Smooth muscle cell (in vitro differentiated cells): ENCODE data around the gene DAAM2. TPM values are rescaled to one million over a fixed set of nuclear protein-coding genes. Genes with fewer than 3 reads are reported as not detected.

Source experiments
- DNase-seq: peaks from one replicate; lab custom pipeline; 2025; ENCODE audit not compliant: unreplicated experiment; lab: John Stamatoyannopoulos, UW
- H2AFZ ChIP-seq: fragments of 200-600 bp; sonication (generic); 2 replicates; pipeline ENCODE4 v1.6.0; 2016; ENCODE audit warnings: antibody characterized with exemption, low read depth, mild to moderate bottlenecking
- H3F3A ChIP-seq: fragments of 200-600 bp; sonication (generic); 2 replicates; pipeline ENCODE4 v1.6.0; 2017; ENCODE audit warnings: antibody characterized with exemption, low read depth
- H3K27ac ChIP-seq: fragments of 200-600 bp; sonication (generic); 2 replicates; pipeline ENCODE4 v1.5.1; 2016; ENCODE audit warnings: low read depth, mild to moderate bottlenecking
- H3K27me3 ChIP-seq: fragments of 200-600 bp; sonication (generic); 2 replicates; pipeline ENCODE4 v1.6.1; 2016; ENCODE audit warnings: low read depth, mild to moderate bottlenecking
- H3K36me3 ChIP-seq: fragments of 200-600 bp; sonication (generic); 2 replicates; pipeline ENCODE4 v1.5.1; 2016; ENCODE audit warnings: low read depth
- H3K4me1 ChIP-seq: fragments of 200-600 bp; sonication (generic); 2 replicates; pipeline ENCODE4 v1.5.1; 2016; ENCODE audit warnings: low read depth
- H3K4me2 ChIP-seq: fragments of 200-600 bp; sonication (generic); 2 replicates; pipeline ENCODE4 v1.6.0; 2016; ENCODE audit warnings: mild to moderate bottlenecking
- H3K4me3 ChIP-seq: fragments of 200-600 bp; sonication (generic); 2 replicates; pipeline ENCODE4 v1.5.1; 2016; ENCODE audit warnings: mild to moderate bottlenecking
- H3K79me2 ChIP-seq: fragments of 200-600 bp; sonication (generic); 2 replicates; pipeline ENCODE4 v1.6.0; 2016; ENCODE audit warnings: low read depth, mild to moderate bottlenecking
- H3K9ac ChIP-seq: fragments of 200-600 bp; sonication (generic); 2 replicates; pipeline ENCODE4 v1.6.0; 2016; ENCODE audit warnings: low read depth
- H3K9me3 ChIP-seq: fragments of 200-600 bp; sonication (generic); replicated peaks from 2 replicates; pipeline ENCODE4 v1.5.1; 2016; ENCODE audit warnings: low read depth
- H4K20me1 ChIP-seq: fragments of 200-600 bp; sonication (generic); 2 replicates; pipeline ENCODE4 v1.6.0; 2016; ENCODE audit warnings: low read depth
- WGBS: methylation state at CpG from one replicate; pipeline ENCODE4 v1.1.7; 2016; ENCODE audit warnings: low lambda C conversion rate; 5-methylcytosine and 5-hydroxymethylcytosine counted together
- polyA plus RNA-seq: library from polyadenylated mRNA; unstranded; fragments of >200 nt; fragmentation: Nextera tagmentation; extraction: Ambion mirVana; gene quantifications from 2 replicates; pipeline ENCODE4 v1.2.1, GENCODE V29; 2016
- total RNA-seq: library from RNA; depleted of rRNA; stranded (reverse); fragments of >200 nt; gene quantifications from 2 replicates; pipeline ENCODE4 v1.2.3, GENCODE V29; 2014
- TF ChIP-seq, protein P1 (sequence below): fragments of 200-600 bp; sonication (generic); IDR thresholded peaks from 2 replicates; pipeline ENCODE4 v1.5.1; 2017; ENCODE audit warnings: borderline replicate concordance, mild to moderate bottlenecking, antibody characterized with exemption; ENCODE audit not compliant: insufficient read depth, poor library complexity, severe bottlenecking

DAAM2 gene
- total and polyA plus RNA-seq, 2 experiments from 2014 or later = 26.5 to 29.8 TPM

GRCh38 chr6:39785281-39785680, 6.9 kb upstream of the DAAM2 start:
- TF ChIP-seq, protein P1, sequence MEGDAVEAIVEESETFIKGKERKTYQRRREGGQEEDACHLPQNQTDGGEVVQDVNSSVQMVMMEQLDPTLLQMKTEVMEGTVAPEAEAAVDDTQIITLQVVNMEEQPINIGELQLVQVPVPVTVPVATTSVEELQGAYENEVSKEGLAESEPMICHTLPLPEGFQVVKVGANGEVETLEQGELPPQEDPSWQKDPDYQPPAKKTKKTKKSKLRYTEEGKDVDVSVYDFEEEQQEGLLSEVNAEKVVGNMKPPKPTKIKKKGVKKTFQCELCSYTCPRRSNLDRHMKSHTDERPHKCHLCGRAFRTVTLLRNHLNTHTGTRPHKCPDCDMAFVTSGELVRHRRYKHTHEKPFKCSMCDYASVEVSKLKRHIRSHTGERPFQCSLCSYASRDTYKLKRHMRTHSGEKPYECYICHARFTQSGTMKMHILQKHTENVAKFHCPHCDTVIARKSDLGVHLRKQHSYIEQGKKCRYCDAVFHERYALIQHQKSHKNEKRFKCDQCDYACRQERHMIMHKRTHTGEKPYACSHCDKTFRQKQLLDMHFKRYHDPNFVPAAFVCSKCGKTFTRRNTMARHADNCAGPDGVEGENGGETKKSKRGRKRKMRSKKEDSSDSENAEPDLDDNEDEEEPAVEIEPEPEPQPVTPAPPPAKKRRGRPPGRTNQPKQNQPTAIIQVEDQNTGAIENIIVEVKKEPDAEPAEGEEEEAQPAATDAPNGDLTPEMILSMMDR = no peak
- H3K79me2 ChIP-seq = no peaks in the 10 kb centered on the region
- DNase-seq = no peak
- no peaks in the 10 kb centered on the region for H4K20me1 ChIP-seq
- H2AFZ ChIP-seq = no peak overlapping the region
- H3F3A ChIP-seq = no peaks in the 10 kb centered on the region
- WGBS = 60% methylated on average over 2 of the region's 2 CpGs
- peak overlapping the region; percentile 34 for H3K4me2 ChIP-seq
- H3K27me3 ChIP-seq = no peaks in the 10 kb centered on the region
- H3K4me1 ChIP-seq = no peaks in the 10 kb centered on the region
- peak overlapping the region; percentile 25 for H3K27ac ChIP-seq
- no peak overlapping the region for H3K9ac ChIP-seq
- no peak overlapping the region for H3K4me3 ChIP-seq
- no peaks in the 10 kb centered on the region for H3K9me3 ChIP-seq
- no peaks in the 10 kb centered on the region for H3K36me3 ChIP-seq

- Histone ChIP-seq H3K4me2 (no peak overlapping the region), H3K27ac (peak overlapping the region; percentile 1), H3K36me3 (no peaks in the 10 kb centered on the region), H3K4me1 (peaks cover under 1% of the 10 kb centered on the region), H3K27me3 (no peaks in the 10 kb centered on the region), H3K79me2 (no peaks in the 10 kb centered on the region), H3K9me3 (no peaks in the 10 kb centered on the region), H3K4me3 (no peak overlapping the region), H4K20me1 (no peaks in the 10 kb centered on the region), H3K9ac (no peak overlapping the region), H3F3A (peaks cover under 1% of the 10 kb centered on the region), H2AFZ (no peak overlapping the region)
- no peak for DNase-seq
- TF ChIP-seq, protein P1 = no peak
- 33% methylated on average over 1 of the region's 1 CpG for WGBS
Observed at GRCh38 chr6:39786649-39787048, 5.5 kb upstream of the DAAM2 start.

- Histone ChIP-seq H3K36me3 (no peaks in the 10 kb centered on the region), H4K20me1 (no peaks in the 10 kb centered on the region), H3K9ac (no peak overlapping the region), H3K4me1 (peaks cover 4% of the 10 kb centered on the region), H2AFZ (no peak overlapping the region), H3F3A (peaks cover 4% of the 10 kb centered on the region), H3K4me2 (no peak overlapping the region), H3K4me3 (no peak overlapping the region), H3K9me3 (no peaks in the 10 kb centered on the region), H3K27me3 (no peaks in the 10 kb centered on the region), H3K27ac (peak overlapping the region; percentile 1), H3K79me2 (peaks cover under 1% of the 10 kb centered on the region)
- no peak for DNase-seq
- TF ChIP-seq, protein P1 = no peak
- 39% methylated on average over 8 of the region's 8 CpGs for WGBS
Observed at GRCh38 chr6:39787322-39787721, 4.9 kb upstream of the DAAM2 start.

GRCh38 chr6:39790772-39791171, 1.4 kb upstream of the DAAM2 start:
- no peak for DNase-seq
- H3K9me3 ChIP-seq = no peaks in the 10 kb centered on the region
- no peak overlapping the region for H3K4me3 ChIP-seq
- H3K9ac ChIP-seq = no peak overlapping the region
- H3F3A ChIP-seq = peaks cover 4% of the 10 kb centered on the region
- no peaks in the 10 kb centered on the region for H3K36me3 ChIP-seq
- peak overlapping the region; percentile 96 for H3K4me2 ChIP-seq
- H4K20me1 ChIP-seq = no peaks in the 10 kb centered on the region
- no peak overlapping the region for H3K27ac ChIP-seq
- no peaks in the 10 kb centered on the region for H3K27me3 ChIP-seq
- TF ChIP-seq, protein P1 = no peak
- H3K4me1 ChIP-seq = peaks cover 4% of the 10 kb centered on the region
- WGBS = 67% methylated on average over 5 of the region's 5 CpGs
- peaks cover 35% of the 10 kb centered on the region for H3K79me2 ChIP-seq
- H2AFZ ChIP-seq = no peak overlapping the region
